HepG2 (cell line): ENCODE data around the gene FIZ1. TPM values are rescaled to one million over a fixed set of nuclear protein-coding genes. Genes with fewer than 3 reads are reported as not detected.
A peak's percentile ranks its signal among the peaks of the same experiment; 100 is the strongest.

Experiments used
- HINFP ChIP-seq: sonication (generic); formaldehyde crosslinking; IDR thresholded peaks from 2 replicates; pipeline ENCODE4 v1.4.0; 2020; ENCODE audit warnings: low read depth, mild to moderate bottlenecking, missing genetic modification reagents
- HOXA9 ChIP-seq: sonication (generic); formaldehyde crosslinking; IDR thresholded peaks from 2 replicates; pipeline ENCODE4 v1.8.1; 2022; ENCODE audit warnings: missing genetic modification reagents, mild to moderate bottlenecking, moderate library complexity, borderline replicate concordance
- MIER2 ChIP-seq: IDR thresholded peaks from 2 replicates; pipeline ENCODE4 v1.6.1; 2016; ENCODE audit warnings: missing biosample characterization, missing genetic modification reagents
- NFE2L1 ChIP-seq: sonication (generic); formaldehyde crosslinking; IDR thresholded peaks from 2 replicates; pipeline ENCODE4 v1.4.0; 2020; ENCODE audit warnings: missing genetic modification reagents, mild to moderate bottlenecking, borderline replicate concordance
- PHF8 ChIP-seq: sonication (generic); formaldehyde crosslinking; IDR thresholded peaks from 2 replicates; pipeline ENCODE4 v1.5.0; 2020; ENCODE audit warnings: missing genetic modification reagents
- POLR2AphosphoS2 ChIP-seq: IDR thresholded peaks from 2 replicates; pipeline ENCODE4 v1.6.1; 2011; ENCODE audit warnings: low read depth, low read length, improper control_type of control experiment
- RERE ChIP-seq: IDR thresholded peaks from 2 replicates; pipeline ENCODE4 v1.6.1; 2016; ENCODE audit warnings: low read depth, missing genetic modification reagents, missing compliant biosample characterization
- SMC3 ChIP-seq: IDR thresholded peaks from 2 replicates; pipeline ENCODE4 v1.6.1; 2011; ENCODE audit warnings: low read length, improper control_type of control experiment
- SOX6 ChIP-seq, 2 experiments: fragments of 450-650 bp in 1 of 2; sonication (generic) in 1 of 2; formaldehyde crosslinking in 1 of 2; IDR thresholded peaks; 2 replicates each; pipeline versions ENCODE4 v1.4.0 to v1.6.1; 2017 to 2020; ENCODE audit warnings: antibody characterized with exemption in 1 of 2, mild to moderate bottlenecking in 1 of 2, missing genetic modification reagents in 1 of 2
- SYNCRIP ChIP-seq: fragments of 200-400 bp; formaldehyde crosslinking; IDR thresholded peaks from 2 replicates; pipeline ENCODE4 v1.6.1; 2018; ENCODE audit warnings: mild to moderate bottlenecking, low read depth, low read length; ENCODE audit not compliant: insufficient read depth
- TAF15 ChIP-seq: fragments of 200-400 bp; formaldehyde crosslinking; IDR thresholded peaks from one replicate; pipeline ENCODE4 v1.6.1; 2018; ENCODE audit warnings: mild to moderate bottlenecking, low read depth, low read length; ENCODE audit not compliant: poor library complexity, severe bottlenecking
- TRAFD1 ChIP-seq: sonication (generic); formaldehyde crosslinking; IDR thresholded peaks from 2 replicates; pipeline ENCODE4 v1.5.1; 2020; ENCODE audit warnings: missing genetic modification reagents, mild to moderate bottlenecking, borderline replicate concordance
- ZNF484 ChIP-seq: sonication (generic); formaldehyde crosslinking; IDR thresholded peaks from 2 replicates; pipeline ENCODE4 v1.5.1; 2020; ENCODE audit warnings: mild to moderate bottlenecking, low read depth, missing genetic modification reagents, borderline replicate concordance
- ZNF589 ChIP-seq: sonication (generic); formaldehyde crosslinking; conservative IDR thresholded peaks from 2 replicates; pipeline ENCODE4 v1.8.0; 2022; ENCODE audit warnings: mild to moderate bottlenecking, moderate library complexity, missing genetic modification reagents
- ZNF597 ChIP-seq: sonication (generic); formaldehyde crosslinking; IDR thresholded peaks from 2 replicates; pipeline ENCODE4 v1.5.0; 2020; ENCODE audit warnings: missing genetic modification reagents
- ZNF710 ChIP-seq: sonication (generic); formaldehyde crosslinking; IDR thresholded peaks from 2 replicates; pipeline ENCODE4 v1.5.0; 2020; ENCODE audit warnings: mild to moderate bottlenecking, missing genetic modification reagents, borderline replicate concordance
- ZNF761 ChIP-seq: sonication (generic); formaldehyde crosslinking; conservative IDR thresholded peaks from 2 replicates; pipeline ENCODE4 v1.4.0; 2020; ENCODE audit warnings: mild to moderate bottlenecking, missing genetic modification reagents
- polyA plus RNA-seq, 8 experiments: library from polyadenylated mRNA; depleted of rRNA in 3 of 8; stranded (reverse) in 7 of 8; unstranded in 1 of 8; fragments of >200 nt; fragmentation: Illumina TruSeq in 4 of 8; extraction: Trizol in 4 of 8; gene quantifications; 2 replicates each; pipeline versions ENCODE4 v1.2.1 to v1.2.3, GENCODE V29; 2011 to 2016; ENCODE audit warnings: low read depth in 4 of 8, missing spikeins in 1 of 8, mixed read lengths in 1 of 8; ENCODE audit not compliant: insufficient read depth in 1 of 8
- total RNA-seq, 5 experiments: library from RNA; depleted of rRNA; stranded (reverse); fragments of >200 nt; fragmentation: Illumina TruSeq; extraction: Trizol; gene quantifications; 2 replicates each; pipeline ENCODE4 v1.2.3, GENCODE V29; 2016; ENCODE audit warnings: low read depth in 1 of 5

Gene FIZ1
- total and polyA plus RNA-seq, 2 of the 13 experiments (the other 11 are each of a cell fraction or from before 2014, with no cell fraction given) = 3.6 to 5.9 TPM

GRCh38 chr19:55599468-55599841 lies at the start of gene FIZ1 (continued):
- TF ChIP-seq TRAFD1 (CRISPR knock-in tag) = no peak
- TF ChIP-seq RERE (CRISPR knock-in tag) = no peak
- peak; percentile 47; the same call in 1 of the 2 replicates for TF ChIP-seq PHF8
- no peak for TF ChIP-seq ZNF761 (CRISPR knock-in tag)
- no peak for TF ChIP-seq ZNF589 (CRISPR knock-in tag)
- no peak for TF ChIP-seq NFE2L1 (CRISPR knock-in tag)
- TF ChIP-seq POLR2AphosphoS2 = no peak
- no peak for TF ChIP-seq HOXA9
- peak; percentile 59; the same call in 1 of the 2 replicates for TF ChIP-seq ZNF710 (CRISPR knock-in tag)
- TF ChIP-seq SMC3 = no peak
- peak; percentile 52; the same call in 1 of the 2 replicates for TF ChIP-seq HINFP (CRISPR knock-in tag)
- no peak for TF ChIP-seq ZNF597 (CRISPR knock-in tag)
- no peak for TF ChIP-seq ZNF484 (CRISPR knock-in tag)
- TF ChIP-seq SYNCRIP = no peak
- TF ChIP-seq TAF15 = no peak
- TF ChIP-seq SOX6 (IDR thresholded peaks at IDR 0.05) = no peak
- peak; percentile 70 for TF ChIP-seq SOX6 (CRISPR knock-in tag; IDR thresholded peaks at IDR 0.05)
- no peak; the same call in 1 of the 2 replicates for TF ChIP-seq MIER2 (CRISPR knock-in tag)
